ENCODE data around the gene IL7R. TPM values are rescaled to one million over a fixed set of nuclear protein-coding genes. Genes with fewer than 3 reads are reported as not detected.
A peak's percentile ranks its signal among the peaks of the same experiment; 100 is the strongest.

The IL7R gene
- total and polyA plus RNA-seq, 10 of the 15 experiments (the other 5 are each of a cell fraction or from before 2014, with no cell fraction given), result 0.40 to 21.1 (median 0.85) TPM

DNA sequence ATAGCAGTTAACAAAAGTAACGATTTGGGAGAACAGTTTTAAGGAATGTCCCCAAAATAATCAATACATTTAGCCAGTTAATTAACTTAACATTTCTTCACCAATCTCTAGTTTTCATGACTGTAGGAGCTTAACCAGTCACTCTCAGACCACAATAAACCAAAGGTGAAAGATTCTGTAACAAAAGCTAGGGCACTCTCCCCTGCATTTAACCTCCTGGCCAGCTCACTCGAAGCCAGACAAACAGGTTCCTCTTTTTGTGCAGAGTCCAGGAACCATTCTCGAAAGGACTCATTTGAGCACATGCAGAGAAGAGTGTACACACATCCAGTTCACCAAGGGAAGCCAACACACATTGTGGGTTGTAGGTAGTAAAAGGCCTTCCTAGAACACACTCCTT, 6.5 kb downstream of the IL7R start:
- ChIA-PET RAD21 (ENCODE audit: unreplicated experiment) (interaction anchor here (0.7 to 2.5 kb wide), 8 partner anchors 8 to 61 kb away, joined by 3 to 16 read pairs (median 6); no protein-coding TSS in a partner anchor), POLR2A (interaction anchor here (0.9 to 1.2 kb wide), 2 partner anchors 40 to 44 kb away, joined by 3 read pairs; no protein-coding TSS in a partner anchor), CTCF (interaction anchor here (0.7 to 2.5 kb wide), 6 partner anchors 10 to 62 kb away, joined by 4 to 12 read pairs (median 8); no protein-coding TSS in a partner anchor), SMC1A (ENCODE audit: uncharacterized antibody, unreplicated experiment) (interaction anchor here (0.6 to 15.1 kb wide), 12 partner anchors 9 to 86 kb away, joined by 3 to 238 read pairs (median 7); no protein-coding TSS in a partner anchor)
- no peaks in the 10 kb centered on the region for H3K27me3 ChIP-seq (replicated peaks in 1 of 2; ENCODE audit: control insufficient read depth in 2 of 2, insufficient read depth in 2 of 2, low read length in 1 of 2)
- no peak for DNase-seq (ENCODE audit: low read depth, low spot score)
- H3K36me3 ChIP-seq (ENCODE audit: control insufficient read depth in 2 of 2, insufficient read depth in 2 of 2, low read length in 1 of 2), result no peaks in the 10 kb centered on the region
- no peak overlapping the region for H3K4me3 ChIP-seq
- intact Hi-C loops (cut with micrococcal nuclease; ENCODE audit: unreplicated experiment), result loop anchor here (2.0 kb wide), 1 partner anchor 22 kb away; no protein-coding TSS in a partner anchor
- ATAC-seq, result peak; percentile 87
- in situ Hi-C loops (cut with MboI), result no loop called here
- no TSS peak for BruUV-seq (replicated peaks)
- no peak overlapping the region for H3K27ac ChIP-seq (ENCODE audit: control insufficient read depth, insufficient read depth)
- WGBS (ENCODE audit: insufficient coverage, insufficient replicate concordance, low lambda C conversion rate, missing lambda C conversion rate), result 19% methylated on average over 3 of the region's 3 CpGs
- H3K9ac ChIP-seq (ENCODE audit: control insufficient read depth, insufficient read depth, low read length), result no peak overlapping the region
- H3K4me1 ChIP-seq (ENCODE audit: control insufficient read depth, insufficient read depth, low read length), result peaks cover 5% of the 10 kb centered on the region
- no peaks in the 10 kb centered on the region for H4K20me1 ChIP-seq (ENCODE audit: control insufficient read depth, insufficient read depth)
- H3K4me2 ChIP-seq (ENCODE audit: control insufficient read depth, insufficient read depth), result no peak overlapping the region
- H3K79me2 ChIP-seq (ENCODE audit: control insufficient read depth, insufficient read depth, low read length), result no peaks in the 10 kb centered on the region
- no peak overlapping the region for H2AFZ ChIP-seq (ENCODE audit: control insufficient read depth, low read depth, low read length)
- no peaks in the 10 kb centered on the region for H3K9me3 ChIP-seq (replicated peaks; ENCODE audit: control insufficient read depth, insufficient read depth, low read length)
- peak; percentile 41 for FAIRE-seq
- TF ChIP-seq, protein P1, sequence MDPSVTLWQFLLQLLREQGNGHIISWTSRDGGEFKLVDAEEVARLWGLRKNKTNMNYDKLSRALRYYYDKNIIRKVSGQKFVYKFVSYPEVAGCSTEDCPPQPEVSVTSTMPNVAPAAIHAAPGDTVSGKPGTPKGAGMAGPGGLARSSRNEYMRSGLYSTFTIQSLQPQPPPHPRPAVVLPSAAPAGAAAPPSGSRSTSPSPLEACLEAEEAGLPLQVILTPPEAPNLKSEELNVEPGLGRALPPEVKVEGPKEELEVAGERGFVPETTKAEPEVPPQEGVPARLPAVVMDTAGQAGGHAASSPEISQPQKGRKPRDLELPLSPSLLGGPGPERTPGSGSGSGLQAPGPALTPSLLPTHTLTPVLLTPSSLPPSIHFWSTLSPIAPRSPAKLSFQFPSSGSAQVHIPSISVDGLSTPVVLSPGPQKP (IDR thresholded peaks at IDR 0.05; ENCODE audit: low read depth, low read length), result no peak
- TF ChIP-seq, protein P2, sequence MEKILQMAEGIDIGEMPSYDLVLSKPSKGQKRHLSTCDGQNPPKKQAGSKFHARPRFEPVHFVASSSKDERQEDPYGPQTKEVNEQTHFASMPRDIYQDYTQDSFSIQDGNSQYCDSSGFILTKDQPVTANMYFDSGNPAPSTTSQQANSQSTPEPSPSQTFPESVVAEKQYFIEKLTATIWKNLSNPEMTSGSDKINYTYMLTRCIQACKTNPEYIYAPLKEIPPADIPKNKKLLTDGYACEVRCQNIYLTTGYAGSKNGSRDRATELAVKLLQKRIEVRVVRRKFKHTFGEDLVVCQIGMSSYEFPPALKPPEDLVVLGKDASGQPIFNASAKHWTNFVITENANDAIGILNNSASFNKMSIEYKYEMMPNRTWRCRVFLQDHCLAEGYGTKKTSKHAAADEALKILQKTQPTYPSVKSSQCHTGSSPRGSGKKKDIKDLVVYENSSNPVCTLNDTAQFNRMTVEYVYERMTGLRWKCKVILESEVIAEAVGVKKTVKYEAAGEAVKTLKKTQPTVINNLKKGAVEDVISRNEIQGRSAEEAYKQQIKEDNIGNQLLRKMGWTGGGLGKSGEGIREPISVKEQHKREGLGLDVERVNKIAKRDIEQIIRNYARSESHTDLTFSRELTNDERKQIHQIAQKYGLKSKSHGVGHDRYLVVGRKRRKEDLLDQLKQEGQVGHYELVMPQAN (conservative IDR thresholded peaks at IDR 0.05), result 0 out of 2 replicates have a peak, but pooled peaks have one; percentile 30
- TF ChIP-seq GATAD2B (conservative IDR thresholded peaks at IDR 0.05; ENCODE audit: low read depth), result no peak
- peak; percentile 59 for TF ChIP-seq MTA2 (IDR thresholded peaks at IDR 0.05; ENCODE audit: low read depth)
- TF ChIP-seq, protein P3, sequence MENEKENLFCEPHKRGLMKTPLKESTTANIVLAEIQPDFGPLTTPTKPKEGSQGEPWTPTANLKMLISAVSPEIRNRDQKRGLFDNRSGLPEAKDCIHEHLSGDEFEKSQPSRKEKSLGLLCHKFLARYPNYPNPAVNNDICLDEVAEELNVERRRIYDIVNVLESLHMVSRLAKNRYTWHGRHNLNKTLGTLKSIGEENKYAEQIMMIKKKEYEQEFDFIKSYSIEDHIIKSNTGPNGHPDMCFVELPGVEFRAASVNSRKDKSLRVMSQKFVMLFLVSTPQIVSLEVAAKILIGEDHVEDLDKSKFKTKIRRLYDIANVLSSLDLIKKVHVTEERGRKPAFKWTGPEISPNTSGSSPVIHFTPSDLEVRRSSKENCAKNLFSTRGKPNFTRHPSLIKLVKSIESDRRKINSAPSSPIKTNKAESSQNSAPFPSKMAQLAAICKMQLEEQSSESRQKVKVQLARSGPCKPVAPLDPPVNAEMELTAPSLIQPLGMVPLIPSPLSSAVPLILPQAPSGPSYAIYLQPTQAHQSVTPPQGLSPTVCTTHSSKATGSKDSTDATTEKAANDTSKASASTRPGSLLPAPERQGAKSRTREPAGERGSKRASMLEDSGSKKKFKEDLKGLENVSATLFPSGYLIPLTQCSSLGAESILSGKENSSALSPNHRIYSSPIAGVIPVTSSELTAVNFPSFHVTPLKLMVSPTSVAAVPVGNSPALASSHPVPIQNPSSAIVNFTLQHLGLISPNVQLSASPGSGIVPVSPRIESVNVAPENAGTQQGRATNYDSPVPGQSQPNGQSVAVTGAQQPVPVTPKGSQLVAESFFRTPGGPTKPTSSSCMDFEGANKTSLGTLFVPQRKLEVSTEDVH (IDR thresholded peaks at IDR 0.05; ENCODE audit: low read depth, partially characterized antibody), result no peak
- TF ChIP-seq RUNX3 (IDR thresholded peaks at IDR 0.05; ENCODE audit: low read length), result 0 out of 2 replicates have a peak, but pooled peaks have one; percentile 35
- no peak for TF ChIP-seq YBX1 (IDR thresholded peaks at IDR 0.05)
- TF ChIP-seq BMI1 (IDR thresholded peaks at IDR 0.05; ENCODE audit: borderline replicate concordance), result peak; percentile 1
- TF ChIP-seq POLR2AphosphoS5 (IDR thresholded peaks at IDR 0.05; ENCODE audit: low read length), result no peak
- TF ChIP-seq, protein P4, sequence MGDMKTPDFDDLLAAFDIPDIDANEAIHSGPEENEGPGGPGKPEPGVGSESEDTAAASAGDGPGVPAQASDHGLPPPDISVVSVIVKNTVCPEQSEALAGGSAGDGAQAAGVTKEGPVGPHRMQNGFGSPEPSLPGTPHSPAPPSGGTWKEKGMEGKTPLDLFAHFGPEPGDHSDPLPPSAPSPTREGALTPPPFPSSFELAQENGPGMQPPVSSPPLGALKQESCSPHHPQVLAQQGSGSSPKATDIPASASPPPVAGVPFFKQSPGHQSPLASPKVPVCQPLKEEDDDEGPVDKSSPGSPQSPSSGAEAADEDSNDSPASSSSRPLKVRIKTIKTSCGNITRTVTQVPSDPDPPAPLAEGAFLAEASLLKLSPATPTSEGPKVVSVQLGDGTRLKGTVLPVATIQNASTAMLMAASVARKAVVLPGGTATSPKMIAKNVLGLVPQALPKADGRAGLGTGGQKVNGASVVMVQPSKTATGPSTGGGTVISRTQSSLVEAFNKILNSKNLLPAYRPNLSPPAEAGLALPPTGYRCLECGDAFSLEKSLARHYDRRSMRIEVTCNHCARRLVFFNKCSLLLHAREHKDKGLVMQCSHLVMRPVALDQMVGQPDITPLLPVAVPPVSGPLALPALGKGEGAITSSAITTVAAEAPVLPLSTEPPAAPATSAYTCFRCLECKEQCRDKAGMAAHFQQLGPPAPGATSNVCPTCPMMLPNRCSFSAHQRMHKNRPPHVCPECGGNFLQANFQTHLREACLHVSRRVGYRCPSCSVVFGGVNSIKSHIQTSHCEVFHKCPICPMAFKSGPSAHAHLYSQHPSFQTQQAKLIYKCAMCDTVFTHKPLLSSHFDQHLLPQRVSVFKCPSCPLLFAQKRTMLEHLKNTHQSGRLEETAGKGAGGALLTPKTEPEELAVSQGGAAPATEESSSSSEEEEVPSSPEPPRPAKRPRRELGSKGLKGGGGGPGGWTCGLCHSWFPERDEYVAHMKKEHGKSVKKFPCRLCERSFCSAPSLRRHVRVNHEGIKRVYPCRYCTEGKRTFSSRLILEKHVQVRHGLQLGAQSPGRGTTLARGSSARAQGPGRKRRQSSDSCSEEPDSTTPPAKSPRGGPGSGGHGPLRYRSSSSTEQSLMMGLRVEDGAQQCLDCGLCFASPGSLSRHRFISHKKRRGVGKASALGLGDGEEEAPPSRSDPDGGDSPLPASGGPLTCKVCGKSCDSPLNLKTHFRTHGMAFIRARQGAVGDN (IDR thresholded peaks at IDR 0.05), result peak; percentile 96
- no peak for TF ChIP-seq HDAC2 (IDR thresholded peaks at IDR 0.05)
- peak in 1 of 2 experiments; percentile 61; a peak in 2 of 4 replicates for TF ChIP-seq BHLHE40 (IDR thresholded peaks at IDR 0.05; ENCODE audit: borderline replicate concordance in 1 of 2, low read depth in 2 of 2, low read length in 1 of 2)

All from GM12878 (cell line).